ENCODE measurements around the gene BAIAP2. TPM values are rescaled to one million over a fixed set of nuclear protein-coding genes. Genes with fewer than 3 reads are reported as not detected.

BAIAP2 gene
- 55.8 and 59.7 TPM in 2 replicates for total RNA-seq

GRCh38 chr17:81034779-81035520 is at the start of gene BAIAP2:
TSS of gene BAIAP2 (plus strand) at chr17:81035151. CDS start at chr17:81035255, 104 bp downstream.

DNA sequence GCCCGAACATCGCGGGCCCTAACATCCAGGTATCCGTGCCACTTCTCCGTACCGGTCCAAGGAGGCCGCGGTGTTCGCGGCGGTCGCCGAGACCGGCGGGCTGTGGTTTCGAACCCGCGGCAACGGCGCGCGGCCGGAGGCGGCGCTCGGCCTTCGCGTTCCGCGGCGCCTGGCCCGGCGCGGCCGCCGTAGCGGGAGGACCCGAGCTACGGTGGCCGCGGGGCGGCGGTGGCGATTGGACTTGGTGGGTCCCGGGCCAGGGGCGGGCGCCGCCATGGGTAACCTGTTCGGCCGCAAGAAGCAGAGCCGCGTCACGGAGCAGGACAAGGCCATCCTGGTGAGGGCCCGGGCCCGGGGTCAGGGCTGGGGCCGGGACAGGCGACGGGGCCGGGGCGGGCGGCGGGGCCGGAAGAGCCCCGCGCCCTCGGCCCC is 43.3 kb upstream of the BAIAP2 start, which contains the start of gene CHMP6:
CHMP6 (plus strand) TSS at position 197 of the 432 bp plus-strand sequence; CDS start at position 275, 78 bp downstream.

GRCh38 chr17:81165246-81166032 is 130.5 kb downstream of the BAIAP2 start, which contains the start of gene PVALEF:
TSS of gene PVALEF (plus strand) at chr17:81165507. CDS start at chr17:81181227, 15,720 bp downstream.

GRCh38 chr17:81166033-81166492 is 131.1 kb downstream of the BAIAP2 start, which contains the start of gene AATK:
TSS of gene AATK (minus strand) at chr17:81166221. CDS start at chr17:81165992, 229 bp downstream.

Other genes starting within 250 kb of the BAIAP2 start
- 14.4 and 26.8 TPM in 2 replicates for gene CHMP6, start 43.3 kb upstream of the BAIAP2 start, total RNA-seq
- gene PVALEF, start 130.4 kb downstream of the BAIAP2 start, total RNA-seq, result not detected in 2 replicates
- 0.27 and 0.62 TPM in 2 replicates for gene AATK, start 131.1 kb downstream of the BAIAP2 start, total RNA-seq
- 8.4 and 11.5 TPM in 2 replicates for gene CEP131, start 187.8 kb downstream of the BAIAP2 start, total RNA-seq
- 17.8 and 20.0 TPM in 2 replicates for gene TEPSIN, start 203.9 kb downstream of the BAIAP2 start, total RNA-seq
- gene NDUFAF8, start 204.2 kb downstream of the BAIAP2 start, total RNA-seq, result 70.2 and 115 TPM in 2 replicates